Measurements from ENCODE around the gene PRKCA.

The PRKCA gene

GRCh38 chr17:66610361-66611133, 308.1 kb downstream of the PRKCA start:
- no peak for TF ChIP-seq MYC (IDR thresholded peaks at IDR 0.05; ENCODE audit: low read depth, low read length)
- TF ChIP-seq POLR2A (IDR thresholded peaks at IDR 0.05; ENCODE audit: extremely low read depth, insufficient read length): no peak
- TF ChIP-seq MAX (IDR thresholded peaks at IDR 0.05; ENCODE audit: low read depth, low read length): no peak
- TF ChIP-seq CTCF (IDR thresholded peaks at IDR 0.05; ENCODE audit: low read depth, low read length): no peak
- no peak for DNase-seq (ENCODE audit: low read depth)
- no peak overlapping the region for H3K4me3 ChIP-seq (ENCODE audit: low read depth, low read length)

GRCh38 chr17:66611397-66611796, 309.0 kb downstream of the PRKCA start:
- no peak for TF ChIP-seq CTCF (IDR thresholded peaks at IDR 0.05; ENCODE audit: low read depth, low read length)
- TF ChIP-seq POLR2A (IDR thresholded peaks at IDR 0.05; ENCODE audit: extremely low read depth, insufficient read length): no peak
- TF ChIP-seq MYC (IDR thresholded peaks at IDR 0.05; ENCODE audit: low read depth, low read length): no peak
- TF ChIP-seq MAX (IDR thresholded peaks at IDR 0.05; ENCODE audit: low read depth, low read length): no peak
- DNase-seq (ENCODE audit: low read depth): no peak
- no peak overlapping the region for H3K4me3 ChIP-seq (ENCODE audit: low read depth, low read length)

GRCh38 chr17:66612993-66613392, 310.6 kb downstream of the PRKCA start:
- H3K4me3 ChIP-seq (ENCODE audit: low read depth, low read length): no peak overlapping the region
- DNase-seq (ENCODE audit: low read depth): no peak
- TF ChIP-seq POLR2A (IDR thresholded peaks at IDR 0.05; ENCODE audit: extremely low read depth, insufficient read length) (no peak), MAX (IDR thresholded peaks at IDR 0.05; ENCODE audit: low read depth, low read length) (no peak), MYC (IDR thresholded peaks at IDR 0.05; ENCODE audit: low read depth, low read length) (no peak), CTCF (IDR thresholded peaks at IDR 0.05; ENCODE audit: low read depth, low read length) (no peak)

GRCh38 chr17:66614469-66614868, 312.1 kb downstream of the PRKCA start:
- TF ChIP-seq MYC (IDR thresholded peaks at IDR 0.05; ENCODE audit: low read depth, low read length): no peak
- no peak for TF ChIP-seq MAX (IDR thresholded peaks at IDR 0.05; ENCODE audit: low read depth, low read length)
- TF ChIP-seq CTCF (IDR thresholded peaks at IDR 0.05; ENCODE audit: low read depth, low read length): no peak
- TF ChIP-seq POLR2A (IDR thresholded peaks at IDR 0.05; ENCODE audit: extremely low read depth, insufficient read length): no peak
- DNase-seq (ENCODE audit: low read depth): peak; percentile 21
- no peak overlapping the region for H3K4me3 ChIP-seq (ENCODE audit: low read depth, low read length)

- H3K4me3 ChIP-seq (ENCODE audit: low read depth, low read length): no peak overlapping the region
- TF ChIP-seq MYC (IDR thresholded peaks at IDR 0.05; ENCODE audit: low read depth, low read length): no peak
- TF ChIP-seq POLR2A (IDR thresholded peaks at IDR 0.05; ENCODE audit: extremely low read depth, insufficient read length): no peak
- TF ChIP-seq MAX (IDR thresholded peaks at IDR 0.05; ENCODE audit: low read depth, low read length): no peak
- TF ChIP-seq CTCF (IDR thresholded peaks at IDR 0.05; ENCODE audit: low read depth, low read length): no peak
- DNase-seq (ENCODE audit: low read depth): no peak
These were observed 316.8 kb downstream of the PRKCA start for GRCh38 chr17:66619206-66619605.

Measured in NB4 (cell line).